PC-3 (cell line): Measurements from ENCODE around the gene OR12D1. TPM values are rescaled to one million over a fixed set of nuclear protein-coding genes. Genes with fewer than 3 reads are reported as not detected.

Experiments
- ATAC-seq: fragments of 200-7000 bp; cut with Tn5 transposase; 2 replicates; pipeline ENCODE4 v1.9.1; 2020; ENCODE audit warnings: mild to moderate bottlenecking, moderate library complexity
- BruUV-seq: library from RNA; stranded (reverse); fragments of 400-500 nt; replicated peaks from 2 replicates; lab custom pipeline; 2021; lab: Mats Ljungman, UMichigan
- CTCF ChIA-PET: fragments of 300-600 bp; sonication (Branson Sonifier 250); formaldehyde crosslinking; loops from one replicate; lab custom pipeline; 2022; ENCODE audit warnings: antibody characterized with exemption; lab: Charles Lee
- POLR2A ChIA-PET: fragments of 300-600 bp; sonication (Branson Sonifier 250); formaldehyde crosslinking; loops from one replicate; lab custom pipeline; 2022; ENCODE audit warnings: antibody characterized with exemption; ENCODE audit not compliant: unreplicated experiment; lab: Charles Lee
- DNase-seq: peaks from one replicate; pipeline ENCODE4 v3.0.0-alpha.2; 2015
- H2AFZ ChIP-seq: fragments of 300-600 bp; sonication (generic); 2 replicates; pipeline ENCODE4 v1.6.0; 2016; ENCODE audit warnings: antibody characterized with exemption, low read length
- H3F3A ChIP-seq: fragments of 300-600 bp; sonication (generic); one replicate; pipeline ENCODE4 v1.6.0; 2017; ENCODE audit warnings: antibody characterized with exemption, low read length, control low read depth, mild to moderate bottlenecking; ENCODE audit not compliant: unreplicated experiment
- H3K27ac ChIP-seq: fragments of 300-600 bp; sonication (generic); 2 replicates; pipeline ENCODE4 v1.5.1; 2016; ENCODE audit warnings: mild to moderate bottlenecking, low read length
- H3K27me3 ChIP-seq: fragments of 300-600 bp; sonication (generic); 2 replicates; pipeline ENCODE4 v1.6.1; 2016; ENCODE audit warnings: low read length, mixed read lengths
- H3K36me3 ChIP-seq: fragments of 300-600 bp; sonication (generic); 2 replicates; pipeline ENCODE4 v1.6.1; 2016; ENCODE audit warnings: low read depth, mixed run types, low read length, mixed read lengths
- H3K4me1 ChIP-seq: fragments of 300-600 bp; sonication (generic); 2 replicates; pipeline ENCODE4 v1.5.1; 2016; ENCODE audit warnings: low read length; ENCODE audit not compliant: insufficient read depth
- H3K4me2 ChIP-seq: fragments of 300-600 bp; sonication (generic); 2 replicates; pipeline ENCODE4 v1.6.0; 2016; ENCODE audit warnings: low read length
- H3K4me3 ChIP-seq: fragments of 300-600 bp; sonication (generic); 2 replicates; pipeline ENCODE4 v1.5.1; 2016; ENCODE audit warnings: mild to moderate bottlenecking, low read length, mixed read lengths
- H3K79me2 ChIP-seq: fragments of 300-600 bp; sonication (generic); 2 replicates; pipeline ENCODE4 v1.6.1; 2017; ENCODE audit warnings: low read length, mixed read lengths
- H3K9ac ChIP-seq: fragments of 300-600 bp; sonication (generic); 2 replicates; pipeline ENCODE4 v1.6.0; 2016; ENCODE audit warnings: mild to moderate bottlenecking, low read length
- H3K9me2 ChIP-seq: fragments of 300-600 bp; sonication (generic); replicated peaks from 2 replicates; pipeline ENCODE4 v1.6.1; 2016; ENCODE audit warnings: mixed run types, low read length, mixed read lengths
- H3K9me3 ChIP-seq: fragments of 300-600 bp; sonication (generic); 2 replicates; pipeline ENCODE4 v1.6.1; 2016; ENCODE audit warnings: low read length, mixed read lengths
- H4K20me1 ChIP-seq: fragments of 300-600 bp; sonication (generic); 2 replicates; pipeline ENCODE4 v1.6.1; 2016; ENCODE audit warnings: low read length, mixed read lengths
- EZH2 ChIP-seq: fragments of 300-600 bp; sonication (generic); IDR thresholded peaks from one replicate; pipeline ENCODE4 v1.6.1; 2017; ENCODE audit warnings: antibody characterized with exemption, mild to moderate bottlenecking, low read length; ENCODE audit not compliant: unreplicated experiment
- EZH2phosphoT487 ChIP-seq: fragments of 300-600 bp; sonication (generic); IDR thresholded peaks from 2 replicates; pipeline ENCODE4 v1.6.1; 2018; ENCODE audit warnings: mild to moderate bottlenecking, antibody characterized with exemption, low read length, borderline replicate concordance
- intact Hi-C: fragments of 100-400 bp; cut with micrococcal nuclease; formaldehyde crosslinking; loops from 2 replicates; pipeline ENCODE4 v1.9.0; 2023
- total RNA-seq: library from RNA; depleted of rRNA; stranded (reverse); fragments of >200 nt; gene quantifications from 2 replicates; pipeline ENCODE4 v1.2.3, GENCODE V29; 2014
- TF ChIP-seq, protein P1 (sequence below): fragments of 300-600 bp; sonication (generic); conservative IDR thresholded peaks from 2 replicates; pipeline ENCODE4 v1.5.1; 2017; ENCODE audit warnings: antibody characterized with exemption, low read depth, mild to moderate bottlenecking, low read length

Gene OR12D1
- total RNA-seq, 1 experiment from 2014 or later: not detected

DNA sequence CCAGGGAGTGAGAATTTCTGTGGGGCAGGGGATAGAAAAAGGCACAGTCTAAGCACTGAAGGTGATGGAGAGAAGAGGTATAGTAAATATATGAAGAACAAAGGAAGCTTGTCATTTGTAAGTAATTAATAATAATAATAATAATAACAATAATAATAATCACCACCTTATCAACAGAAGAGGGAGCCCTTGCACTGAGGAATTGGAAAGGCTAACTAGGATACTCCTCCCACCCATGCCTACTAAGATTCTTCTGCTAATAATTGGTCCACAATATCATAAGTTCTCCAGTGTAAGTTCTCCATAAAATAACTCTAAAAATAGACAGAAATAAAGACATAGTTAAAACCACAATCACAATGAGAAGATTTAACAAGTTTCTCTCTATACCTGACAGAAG is 38.7 kb upstream of the OR12D1 start:
- no peak overlapping the region for H3K9ac ChIP-seq
- H2AFZ ChIP-seq: no peak overlapping the region
- TF ChIP-seq EZH2phosphoT487: no peak
- TF ChIP-seq, protein P1, sequence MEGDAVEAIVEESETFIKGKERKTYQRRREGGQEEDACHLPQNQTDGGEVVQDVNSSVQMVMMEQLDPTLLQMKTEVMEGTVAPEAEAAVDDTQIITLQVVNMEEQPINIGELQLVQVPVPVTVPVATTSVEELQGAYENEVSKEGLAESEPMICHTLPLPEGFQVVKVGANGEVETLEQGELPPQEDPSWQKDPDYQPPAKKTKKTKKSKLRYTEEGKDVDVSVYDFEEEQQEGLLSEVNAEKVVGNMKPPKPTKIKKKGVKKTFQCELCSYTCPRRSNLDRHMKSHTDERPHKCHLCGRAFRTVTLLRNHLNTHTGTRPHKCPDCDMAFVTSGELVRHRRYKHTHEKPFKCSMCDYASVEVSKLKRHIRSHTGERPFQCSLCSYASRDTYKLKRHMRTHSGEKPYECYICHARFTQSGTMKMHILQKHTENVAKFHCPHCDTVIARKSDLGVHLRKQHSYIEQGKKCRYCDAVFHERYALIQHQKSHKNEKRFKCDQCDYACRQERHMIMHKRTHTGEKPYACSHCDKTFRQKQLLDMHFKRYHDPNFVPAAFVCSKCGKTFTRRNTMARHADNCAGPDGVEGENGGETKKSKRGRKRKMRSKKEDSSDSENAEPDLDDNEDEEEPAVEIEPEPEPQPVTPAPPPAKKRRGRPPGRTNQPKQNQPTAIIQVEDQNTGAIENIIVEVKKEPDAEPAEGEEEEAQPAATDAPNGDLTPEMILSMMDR: peak; percentile 34; the same call in 1 of the 2 replicates
- TF ChIP-seq EZH2: no peak
- POLR2A ChIA-PET: no interaction called here
- DNase-seq: peak; percentile 54
- no peak overlapping the region for H3K4me2 ChIP-seq
- no peaks in the 10 kb centered on the region for H3F3A ChIP-seq
- CTCF ChIA-PET: interaction anchor here (0.5 to 1.2 kb wide), 2 partner anchors 79 to 212 kb away, joined by 4 to 11 read pairs; no protein-coding TSS in a partner anchor
- intact Hi-C loops: loop anchor here (1.0 kb wide), 1 partner anchor 213 kb away; no protein-coding TSS in a partner anchor
- no peaks in the 10 kb centered on the region for H4K20me1 ChIP-seq
- no peaks in the 10 kb centered on the region for H3K4me1 ChIP-seq
- H3K27me3 ChIP-seq: peaks cover 24% of the 10 kb centered on the region
- no TSS peak for BruUV-seq
- no peaks in the 10 kb centered on the region for H3K9me3 ChIP-seq
- no peak overlapping the region for H3K27ac ChIP-seq
- no peak overlapping the region for H3K4me3 ChIP-seq
- no peaks in the 10 kb centered on the region for H3K36me3 ChIP-seq
- ATAC-seq: no peak
- no peaks in the 10 kb centered on the region for H3K79me2 ChIP-seq
- no peaks in the 10 kb centered on the region for H3K9me2 ChIP-seq

DNA sequence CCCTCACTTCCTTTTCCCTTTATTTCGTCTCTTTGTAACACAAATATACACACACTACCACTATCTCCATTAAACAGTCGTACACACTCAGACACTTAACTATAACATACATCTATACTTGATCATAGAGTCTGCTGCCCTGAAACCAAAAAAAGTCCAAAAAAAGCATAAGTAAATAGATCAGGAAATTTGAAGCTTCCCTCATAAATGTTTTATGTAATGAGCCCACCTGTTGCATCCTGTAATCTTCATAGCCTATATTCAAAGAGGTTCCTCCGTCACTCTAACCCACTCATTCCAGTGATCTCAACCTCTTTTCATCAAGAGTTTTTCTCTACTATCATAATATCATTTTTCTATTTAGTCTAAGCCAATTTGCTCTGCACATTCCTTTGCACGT is 26.2 kb upstream of the OR12D1 start:
- no peak overlapping the region for H3K4me2 ChIP-seq
- TF ChIP-seq EZH2phosphoT487 (no peak), EZH2 (no peak)
- TF ChIP-seq, protein P1: no peak
- no peaks in the 10 kb centered on the region for H3K4me1 ChIP-seq
- H3K79me2 ChIP-seq: no peaks in the 10 kb centered on the region
- H2AFZ ChIP-seq: no peak overlapping the region
- no peaks in the 10 kb centered on the region for H3F3A ChIP-seq
- H3K9me3 ChIP-seq: no peaks in the 10 kb centered on the region
- no peak overlapping the region for H3K27ac ChIP-seq
- BruUV-seq: no TSS peak
- DNase-seq (no peak), ATAC-seq (no peak)
- no peaks in the 10 kb centered on the region for H4K20me1 ChIP-seq
- no peak overlapping the region for H3K4me3 ChIP-seq
- no peaks in the 10 kb centered on the region for H3K9me2 ChIP-seq
- POLR2A ChIA-PET: no interaction called here
- CTCF ChIA-PET: no interaction called here
- no peak overlapping the region for H3K9ac ChIP-seq
- H3K36me3 ChIP-seq: no peaks in the 10 kb centered on the region
- H3K27me3 ChIP-seq: peaks cover 55% of the 10 kb centered on the region
- intact Hi-C loops: no loop called here

DNA sequence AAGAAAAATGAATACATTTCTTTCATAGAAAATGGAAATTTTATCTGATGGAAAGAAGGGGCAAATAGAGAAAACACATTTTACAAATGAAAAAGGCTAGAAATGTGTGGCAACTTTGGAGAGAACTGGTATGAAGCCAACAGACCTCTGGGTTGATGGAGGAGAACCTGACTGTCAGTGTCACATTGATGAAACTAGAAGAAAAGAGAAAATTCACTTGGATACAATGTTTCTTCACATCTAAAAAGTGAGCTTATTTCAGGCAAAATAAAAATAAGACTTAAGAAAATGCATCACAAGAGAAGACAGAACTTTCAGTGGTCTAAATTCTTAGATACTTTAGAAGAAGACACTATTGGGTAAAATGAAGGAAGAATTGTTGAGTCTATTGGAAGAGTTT is 19.4 kb upstream of the OR12D1 start, which contains the start of gene OR12D2:
Gene OR12D2, plus strand, starts transcription at position 301 of the 400 bp plus-strand sequence. CDS start 1,069 bp downstream, outside the sequence.
- H2AFZ ChIP-seq: no peak within 1 kb of the TSS
- BruUV-seq: no TSS peak

More for the DNA sequence above, 19.4 kb upstream of the OR12D1 start, which contains the start of gene OR12D2:
- TF ChIP-seq, protein P1: no peak
- TF ChIP-seq EZH2phosphoT487: no peak
- ChIA-PET CTCF (no interaction called here), POLR2A (no interaction called here)
- Histone ChIP-seq H3F3A (no peaks in the 10 kb centered on the region), H3K27ac (no peak within 1 kb of the TSS), H3K36me3 (no peaks in the 10 kb centered on the region), H3K4me2 (no peak within 1 kb of the TSS), H3K27me3 (peaks cover 48% of the 10 kb centered on the region), H3K9me2 (no peaks in the 10 kb centered on the region), H3K9ac (no peak within 1 kb of the TSS), H3K4me3 (no peak within 1 kb of the TSS), H3K4me1 (no peaks in the 10 kb centered on the region), H4K20me1 (no peaks in the 10 kb centered on the region), H3K9me3 (no peaks in the 10 kb centered on the region), H3K79me2 (no peaks in the 10 kb centered on the region)
- no peak for ATAC-seq
- DNase-seq: no peak
- intact Hi-C loops: no loop called here
